Ovary (tissue), 9 donors: ENCODE measurements around the gene NR2F1. TPM values are rescaled to one million over a fixed set of nuclear protein-coding genes. Genes with fewer than 3 reads are reported as not detected.

ENCODE experiments used
- DNase-seq, 5 donors: peaks; one replicate each; pipeline ENCODE4 v3.0.0-alpha.2; 2019 to 2020
- H3K27ac ChIP-seq, 2 donors: fragments of 200-600 bp; one replicate each; pipeline versions ENCODE4 v1.5.1 to v1.8.0; 2019 to 2022
- H3K27me3 ChIP-seq: fragments of 200-600 bp; one replicate; pipeline ENCODE4 v1.8.0; 2022
- H3K36me3 ChIP-seq: fragments of 200-600 bp; sonication (generic); one replicate; pipeline ENCODE4 v1.5.1; 2019
- H3K4me1 ChIP-seq: one replicate; pipeline ENCODE4 v1.8.1; 2013; ENCODE audit warnings: mild to moderate bottlenecking, moderate library complexity; ENCODE audit not compliant: insufficient read depth
- H3K4me3 ChIP-seq: fragments of 200-600 bp; sonication (generic); one replicate; pipeline ENCODE4 v1.5.1; 2017
- H3K9me3 ChIP-seq, 2 donors: fragments of 200-600 bp in 1 of 2; sonication (generic) in 1 of 2; one replicate each; pipeline versions ENCODE4 v1.5.1 to v1.8.1; 2013 to 2019; ENCODE audit warnings: mild to moderate bottlenecking in 1 of 2, moderate library complexity in 1 of 2
- EP300 ChIP-seq: sonication (generic); formaldehyde crosslinking; IDR thresholded peaks from one replicate; pipeline ENCODE4 v1.6.1; 2017; ENCODE audit warnings: antibody characterized with exemption
- POLR2A ChIP-seq: fragments of 450-650 bp; IDR thresholded peaks from one replicate; pipeline ENCODE4 v1.6.1; 2017; ENCODE audit warnings: antibody characterized with exemption, mild to moderate bottlenecking, moderate library complexity
- WGBS, 3 donors: extraction: QIAGEN DNeasy Blood & Tissue Kit in 1 of 3; methylation state at CpG; one replicate each; pipeline versions ENCODE4 v1.1.5 to v1.1.7; 2013 to 2017; 5-methylcytosine and 5-hydroxymethylcytosine counted together
- intact Hi-C, 4 donors: fragments of 100-400 bp; cut with DNase I; formaldehyde crosslinking; loops; one replicate each; pipeline versions ENCODE4 v1.11.0 to v1.15.1; 2022 to 2023
- microRNA counts: library from miRNA; unstranded; fragments of <30 nt; microRNA quantifications from one replicate; lab custom pipeline; 2016
- polyA plus RNA-seq, 2 donors: library from polyadenylated mRNA; stranded (reverse); fragments of 200-250 nt in 1 of 2; fragments of 350-450 nt in 1 of 2; fragmentation: Illumina TruSeq in 1 of 2; extraction: RNeasy Lipid Tissue Mini Kit (QIAGEN cat#74804) in 1 of 2; gene quantifications; one replicate each; pipeline ENCODE4 v1.2.3, GENCODE V29; 2013 to 2014
- total RNA-seq, 7 donors: library from RNA; depleted of rRNA in 2 of 7; stranded (reverse); fragments of >200 nt in 2 of 7; fragmentation: NEBNext Ultra II Directional in 3 of 7; extraction: Animal tissue kit (Norgen Biotek cat#: 25700) in 3 of 7; gene quantifications; one replicate each; pipeline versions ENCODE4 v1.1.0 to v1.2.4, GENCODE V29; 2016 to 2023
- TF ChIP-seq, protein P1 (sequence below), 3 donors: fragments of 450-650 bp in 2 of 3; fragments of 200-600 bp in 1 of 3; IDR thresholded peaks; one replicate each; pipeline versions ENCODE4 v1.5.1 to v1.8.0; 2016 to 2022; ENCODE audit warnings: antibody characterized with exemption in 3 of 3, mild to moderate bottlenecking in 1 of 3
- donor health status: DM: no; HTN: no; CAD: no; lungs with moderate emphysema.
- donor health status: DM: no; HTN: no; CAD: no.
- donor health status: Bipolar disorder and iron deficiency.
- donor health status: DM: yes; HTN: yes; CAD: no.
- donor health status: DM: no; HTN: no; CAD: no.
- donor health status: DM: yes; HTN: yes; CAD: no.

NR2F1 gene
- total and polyA plus RNA-seq, 9 donors: 47.6 to 179 (median 71.5) TPM

- Histone ChIP-seq H3K9me3 (no peaks in the 10 kb centered on the region), H3K27me3 (no peaks in the 10 kb centered on the region), H3K36me3 (no peaks in the 10 kb centered on the region), H3K4me1 (no peaks in the 10 kb centered on the region), H3K4me3 (no peak overlapping the region), H3K27ac (no peak overlapping the region)
- intact Hi-C loops: no loop called here
- WGBS, 3 donors: 95 to 99% (median 96%) methylated on average over 3 of the region's 3 CpGs
- DNase-seq: no peak
- TF ChIP-seq EP300: no peak
- no peak for TF ChIP-seq POLR2A
- TF ChIP-seq, protein P1, sequence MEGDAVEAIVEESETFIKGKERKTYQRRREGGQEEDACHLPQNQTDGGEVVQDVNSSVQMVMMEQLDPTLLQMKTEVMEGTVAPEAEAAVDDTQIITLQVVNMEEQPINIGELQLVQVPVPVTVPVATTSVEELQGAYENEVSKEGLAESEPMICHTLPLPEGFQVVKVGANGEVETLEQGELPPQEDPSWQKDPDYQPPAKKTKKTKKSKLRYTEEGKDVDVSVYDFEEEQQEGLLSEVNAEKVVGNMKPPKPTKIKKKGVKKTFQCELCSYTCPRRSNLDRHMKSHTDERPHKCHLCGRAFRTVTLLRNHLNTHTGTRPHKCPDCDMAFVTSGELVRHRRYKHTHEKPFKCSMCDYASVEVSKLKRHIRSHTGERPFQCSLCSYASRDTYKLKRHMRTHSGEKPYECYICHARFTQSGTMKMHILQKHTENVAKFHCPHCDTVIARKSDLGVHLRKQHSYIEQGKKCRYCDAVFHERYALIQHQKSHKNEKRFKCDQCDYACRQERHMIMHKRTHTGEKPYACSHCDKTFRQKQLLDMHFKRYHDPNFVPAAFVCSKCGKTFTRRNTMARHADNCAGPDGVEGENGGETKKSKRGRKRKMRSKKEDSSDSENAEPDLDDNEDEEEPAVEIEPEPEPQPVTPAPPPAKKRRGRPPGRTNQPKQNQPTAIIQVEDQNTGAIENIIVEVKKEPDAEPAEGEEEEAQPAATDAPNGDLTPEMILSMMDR (IDR thresholded peaks at IDR 0.05): no peak
These were observed 59.5 kb downstream of the NR2F1 start for GRCh38 chr5:93642526-93642925.

MicroRNAs encoded within 50 kb of the gene (microRNA counts, 767-probe panel; counts per million panel counts)
- microRNA hsa-miR-2277-3p (lab: Ali Mortazavi, UCI): 530 counts per million, percentile 78 among the panel's probes with 10 or more counts
- 530 counts per million, percentile 78 among the panel's probes with 10 or more counts for microRNA hsa-miR-2277-5p (lab: Ali Mortazavi, UCI)

Other genes with a start within 250 kb of the NR2F1 start
- 10 to 100 TPM; 22.4 to 45.7 (median 26.5) TPM for gene NR2F1-AS1, start 2.0 kb upstream of the NR2F1 start, total RNA-seq
- gene NR2F1-AS1, start 2.0 kb upstream of the NR2F1 start, polyA plus RNA-seq: 10 to 100 TPM; 20.7 to 25.0 TPM
- gene POU5F2, start 158.4 kb downstream of the NR2F1 start, total RNA-seq: 1 to 10 TPM in 5 of 7 donors, under 1 TPM in 2; 0.69 to 3.0 (median 1.2) TPM
- gene POU5F2, start 158.4 kb downstream of the NR2F1 start, polyA plus RNA-seq: under 1 TPM; 0.06 to 0.23 TPM